GM12875 (cell line): ENCODE data around the gene ADISSP.

Experiments
- H3K4me3 ChIP-seq: one replicate; pipeline ENCODE4 v1.5.1; 2011; ENCODE audit warnings: low read depth, low read length, control low read depth
- TF ChIP-seq, protein P1 (sequence below): IDR thresholded peaks from 2 replicates; pipeline ENCODE4 v1.5.1; 2011; ENCODE audit warnings: low read depth, mild to moderate bottlenecking, control low read depth, inconsistent platforms, low read length, moderate library complexity, borderline replicate concordance; ENCODE audit not compliant: insufficient read depth

Gene ADISSP

DNA sequence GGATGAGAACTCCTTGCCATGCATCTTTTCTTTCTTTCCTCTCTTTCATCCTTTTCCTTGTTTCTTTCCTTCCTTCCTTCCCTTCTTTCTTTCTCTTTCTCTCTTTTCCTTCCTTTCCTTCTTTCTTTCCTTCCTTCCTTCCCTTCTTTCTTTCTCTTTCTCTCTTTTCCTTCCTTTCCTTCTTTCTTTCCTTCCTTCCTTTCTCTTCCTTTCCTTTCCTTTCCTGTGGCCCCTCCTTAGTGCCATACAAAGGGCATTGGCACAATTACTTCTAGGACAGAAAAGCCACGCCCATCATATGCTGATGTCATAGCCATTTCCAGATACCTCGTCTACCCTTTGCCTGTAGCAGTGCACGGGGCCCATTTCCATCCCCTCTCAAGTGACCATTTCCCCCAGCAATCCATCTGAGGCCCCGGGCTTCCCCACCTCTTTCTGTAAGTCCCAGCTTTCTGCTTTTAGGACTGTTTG, 21.2 kb upstream of the ADISSP start:
- TF ChIP-seq, protein P1, sequence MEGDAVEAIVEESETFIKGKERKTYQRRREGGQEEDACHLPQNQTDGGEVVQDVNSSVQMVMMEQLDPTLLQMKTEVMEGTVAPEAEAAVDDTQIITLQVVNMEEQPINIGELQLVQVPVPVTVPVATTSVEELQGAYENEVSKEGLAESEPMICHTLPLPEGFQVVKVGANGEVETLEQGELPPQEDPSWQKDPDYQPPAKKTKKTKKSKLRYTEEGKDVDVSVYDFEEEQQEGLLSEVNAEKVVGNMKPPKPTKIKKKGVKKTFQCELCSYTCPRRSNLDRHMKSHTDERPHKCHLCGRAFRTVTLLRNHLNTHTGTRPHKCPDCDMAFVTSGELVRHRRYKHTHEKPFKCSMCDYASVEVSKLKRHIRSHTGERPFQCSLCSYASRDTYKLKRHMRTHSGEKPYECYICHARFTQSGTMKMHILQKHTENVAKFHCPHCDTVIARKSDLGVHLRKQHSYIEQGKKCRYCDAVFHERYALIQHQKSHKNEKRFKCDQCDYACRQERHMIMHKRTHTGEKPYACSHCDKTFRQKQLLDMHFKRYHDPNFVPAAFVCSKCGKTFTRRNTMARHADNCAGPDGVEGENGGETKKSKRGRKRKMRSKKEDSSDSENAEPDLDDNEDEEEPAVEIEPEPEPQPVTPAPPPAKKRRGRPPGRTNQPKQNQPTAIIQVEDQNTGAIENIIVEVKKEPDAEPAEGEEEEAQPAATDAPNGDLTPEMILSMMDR, result no peak
- no peak overlapping the region for H3K4me3 ChIP-seq

DNA sequence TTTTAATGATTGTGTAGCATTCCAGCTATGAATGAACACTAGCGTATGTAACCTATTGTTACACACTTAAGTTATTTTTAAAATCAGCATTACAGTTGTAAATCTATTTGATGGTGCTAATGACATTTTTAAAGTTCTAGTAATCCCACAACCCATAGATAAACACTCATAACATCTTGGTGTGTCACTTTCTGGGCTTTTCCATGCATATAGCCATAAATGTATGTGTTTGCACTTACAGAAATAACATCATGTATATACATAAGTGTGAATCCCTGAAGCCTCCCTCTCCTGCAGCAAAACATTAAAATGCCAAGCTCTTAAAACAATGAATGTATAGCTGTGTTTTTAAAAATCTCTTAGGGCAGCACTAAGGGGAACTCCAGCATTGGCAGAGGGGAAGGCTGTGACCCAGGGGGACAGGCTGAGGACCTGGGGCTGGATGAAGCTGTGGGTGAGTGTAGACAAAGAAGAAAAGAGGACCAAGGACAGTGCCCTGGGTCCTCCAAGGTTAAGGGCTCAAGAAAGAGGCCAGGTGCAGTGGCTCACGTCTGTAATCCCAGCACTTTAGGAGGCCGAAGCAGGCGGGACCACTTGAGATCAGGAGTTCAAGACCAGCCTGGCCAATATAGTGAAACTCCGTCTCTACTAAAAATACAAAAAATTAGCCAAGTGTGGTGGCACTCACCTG, 19.9 kb upstream of the ADISSP start:
- H3K4me3 ChIP-seq, result peak overlapping the region; percentile 5
- TF ChIP-seq, protein P1, result no peak

DNA sequence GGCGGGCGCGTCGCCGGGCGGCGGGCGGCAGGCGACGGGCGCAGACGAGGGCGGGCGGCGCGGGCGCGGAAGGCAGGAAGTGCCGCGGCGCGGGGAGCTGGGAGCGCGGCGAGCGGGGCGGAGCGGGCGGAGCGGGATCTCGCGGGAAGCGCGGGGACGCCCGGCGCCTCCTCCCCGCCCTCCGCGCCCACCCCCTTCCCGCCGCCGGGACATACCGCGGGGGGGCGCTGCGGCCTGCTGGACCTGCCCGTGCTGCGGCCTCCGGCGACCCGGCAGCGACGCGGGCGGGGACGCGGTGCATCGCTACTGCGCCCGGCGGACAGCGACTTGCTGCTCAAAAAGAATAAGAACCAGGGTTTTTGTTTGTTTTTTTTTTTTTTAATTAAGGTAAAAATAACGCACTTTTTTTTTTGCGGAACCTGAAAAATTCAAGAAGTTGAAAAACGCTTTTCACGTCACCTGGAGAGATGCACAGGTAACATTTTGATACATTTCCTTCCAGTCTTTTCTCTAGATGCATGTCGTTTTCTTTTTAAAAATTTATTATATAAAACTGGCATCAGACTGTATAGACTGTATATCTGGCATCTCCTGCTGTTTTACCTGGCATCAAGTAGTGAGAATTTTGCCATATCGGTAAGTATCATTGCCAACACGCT, 19.2 kb upstream of the ADISSP start, which contains the start of gene CENPB:
Gene CENPB, minus strand, starts transcription at position 76 of the 659 bp plus-strand sequence. CDS start 257 bp downstream, outside the sequence.
- H3K4me3 ChIP-seq, result peak within 1 kb of the TSS; percentile 59
- TF ChIP-seq, protein P1, result peak; percentile 85

DNA sequence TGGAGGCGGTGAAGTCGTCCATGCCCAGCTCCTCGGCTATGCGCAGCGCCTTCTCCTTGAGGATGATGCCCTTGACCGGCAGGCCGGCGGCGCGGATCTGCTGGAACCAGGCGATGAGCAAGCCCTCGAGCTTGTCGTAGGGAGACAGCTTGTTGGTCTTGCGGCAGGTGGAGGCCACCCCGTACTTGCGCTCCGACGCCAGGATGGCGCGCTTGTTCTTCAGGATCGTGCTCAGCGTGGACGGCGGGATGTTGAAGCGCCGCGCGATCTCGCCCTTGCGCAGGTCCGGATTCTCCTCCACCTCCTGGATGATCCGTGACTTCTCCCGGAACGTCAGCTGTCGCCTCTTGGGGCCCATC, 18.6 kb upstream of the ADISSP start:
- H3K4me3 ChIP-seq, result peak overlapping the region; percentile 59

DNA sequence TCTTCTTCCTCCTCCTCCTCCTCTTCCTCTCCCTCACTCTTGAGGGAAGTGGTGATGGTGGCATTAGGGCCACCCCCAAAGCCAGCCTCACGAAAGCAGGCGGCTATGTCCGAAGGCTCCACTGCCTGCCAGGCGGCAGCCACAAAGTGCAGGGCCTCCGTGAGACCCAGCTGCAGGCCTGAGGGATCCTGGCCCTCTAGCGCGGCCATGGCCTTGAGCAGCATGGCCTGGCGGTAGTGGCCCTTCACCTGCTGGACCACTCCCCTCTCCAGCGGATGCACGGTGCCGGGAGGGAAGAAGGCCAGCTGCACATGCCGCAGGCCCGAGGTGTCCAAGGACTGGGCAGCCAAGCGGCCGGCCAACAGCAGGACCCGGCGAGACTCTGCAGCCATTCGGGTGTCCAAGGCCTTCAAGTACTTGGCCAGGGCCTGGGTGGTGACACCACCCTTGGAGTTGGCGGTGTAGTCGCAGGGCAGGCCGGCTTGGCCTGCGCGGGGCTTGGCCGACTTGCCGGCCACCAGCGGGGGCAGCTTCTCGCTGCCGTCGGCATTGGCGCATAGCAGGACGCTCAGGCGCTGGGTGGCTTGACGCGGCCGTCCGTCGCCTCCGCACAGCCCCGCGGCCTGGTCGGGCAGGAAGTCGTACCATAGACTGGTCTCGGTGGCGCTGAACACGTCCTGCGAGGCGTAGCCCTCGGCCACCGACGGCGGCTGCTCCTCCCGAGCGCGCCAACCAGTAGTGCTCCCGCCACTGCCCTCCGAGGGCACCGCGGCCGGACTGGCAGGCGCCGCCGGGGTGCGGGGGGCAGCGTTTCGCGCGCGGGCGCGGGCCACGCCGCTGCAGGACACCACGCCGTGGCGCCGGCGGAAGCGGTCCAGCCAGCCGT, 17.9 kb upstream of the ADISSP start:
- H3K4me3 ChIP-seq, result peak overlapping the region; percentile 59
- TF ChIP-seq, protein P1, result no peak

More for the DNA sequence above, 18.6 kb upstream of the ADISSP start:
- TF ChIP-seq, protein P1, result no peak

DNA sequence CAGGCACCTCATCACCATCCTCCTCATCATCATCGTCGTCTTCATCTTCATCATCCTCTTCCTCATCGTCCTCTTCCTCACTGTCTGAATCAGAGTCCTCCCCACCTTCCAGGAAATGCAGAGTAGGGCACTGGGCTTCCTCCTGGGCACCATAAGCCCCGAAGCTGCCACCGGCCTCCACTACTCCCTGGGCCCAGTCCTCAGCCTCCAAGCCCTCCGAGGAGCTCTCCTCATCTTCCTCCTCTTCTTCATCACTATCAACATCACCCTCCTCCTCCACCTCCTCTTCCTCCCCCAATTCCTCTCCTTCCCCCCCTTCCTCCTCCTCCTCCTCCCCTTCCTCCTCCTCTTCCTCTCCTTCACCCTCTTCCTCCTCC, 17.3 kb upstream of the ADISSP start:
- TF ChIP-seq, protein P1, result no peak
- no peak overlapping the region for H3K4me3 ChIP-seq
